Measurements from ENCODE around the gene NME7.

- TF ChIP-seq CTCF (IDR thresholded peaks at IDR 0.05) (no peak), POLR2A (IDR thresholded peaks at IDR 0.05) (no peak)
Observed at GRCh38 chr1:169300854-169301253, 66.7 kb downstream of the NME7 start.
